Astrocyte (in vitro differentiated cells and primary cell): ENCODE results near the gene MEST. TPM values are rescaled to one million over a fixed set of nuclear protein-coding genes. Genes with fewer than 3 reads are reported as not detected.
"Not testable (repeated sequence)": the region's sequence is repeated elsewhere in the genome, so short reads cannot be mapped to it uniquely, and the experiment has no call there.

Source experiments
- DNase-seq: peaks from one replicate; pipeline ENCODE4 v3.0.0-alpha.2; 2010; ENCODE audit warnings: low read depth
- FAIRE-seq: peaks from 2 replicates; lab custom pipeline; 2011; peaks lifted over from hg19 to GRCh38; lab: Jason Lieb, UNC
- H2AFZ ChIP-seq: 2 replicates; pipeline ENCODE4 v1.6.0; 2012; ENCODE audit warnings: low read depth, low read length, inconsistent platforms
- H3K27ac ChIP-seq: 2 replicates; pipeline ENCODE4 v1.5.1; 2011; ENCODE audit warnings: low read depth, low read length, inconsistent platforms
- H3K27me3 ChIP-seq: 2 replicates; pipeline ENCODE4 v1.6.0; 2011; ENCODE audit warnings: low read length, inconsistent platforms; ENCODE audit not compliant: insufficient read depth
- H3K36me3 ChIP-seq: 2 replicates; pipeline ENCODE4 v1.5.1; 2011; ENCODE audit warnings: low read length, inconsistent platforms; ENCODE audit not compliant: insufficient read depth
- H3K4me1 ChIP-seq: 2 replicates; pipeline ENCODE4 v1.5.1; 2011; ENCODE audit warnings: low read length, inconsistent platforms; ENCODE audit not compliant: insufficient read depth
- H3K4me2 ChIP-seq: 2 replicates; pipeline ENCODE4 v1.6.0; 2012; ENCODE audit warnings: low read length, inconsistent platforms
- H3K4me3 ChIP-seq: 2 replicates; pipeline ENCODE4 v1.5.1; 2011; ENCODE audit warnings: low read depth, mild to moderate bottlenecking, low read length, inconsistent platforms; ENCODE audit not compliant: insufficient read depth
- H3K79me2 ChIP-seq: 2 replicates; pipeline ENCODE4 v1.6.0; 2012; ENCODE audit warnings: mild to moderate bottlenecking, low read length, inconsistent platforms; ENCODE audit not compliant: insufficient read depth
- H3K9ac ChIP-seq: 2 replicates; pipeline ENCODE4 v1.6.0; 2012; ENCODE audit warnings: mild to moderate bottlenecking, low read length, inconsistent platforms
- H3K9me3 ChIP-seq: 2 replicates; pipeline ENCODE4 v1.5.1; 2012; ENCODE audit warnings: low read depth, mild to moderate bottlenecking, low read length, inconsistent platforms; ENCODE audit not compliant: insufficient read depth
- H4K20me1 ChIP-seq: 2 replicates; pipeline ENCODE4 v1.6.0; 2012; ENCODE audit warnings: low read length, inconsistent platforms; ENCODE audit not compliant: insufficient read depth
- H3K27ac Mint-ChIP-seq: one replicate; pipeline ENCODE4 v1.8.0; 2021; ENCODE audit warnings: mild to moderate bottlenecking, mixed read lengths; ENCODE audit not compliant: unreplicated experiment
- H3K27me3 Mint-ChIP-seq: one replicate; pipeline ENCODE4 v1.8.0; 2021; ENCODE audit warnings: low read depth, mixed read lengths; ENCODE audit not compliant: unreplicated experiment
- H3K36me3 Mint-ChIP-seq: one replicate; pipeline ENCODE4 v1.8.0; 2021; ENCODE audit warnings: low read depth, mixed read lengths; ENCODE audit not compliant: unreplicated experiment
- H3K4me1 Mint-ChIP-seq: one replicate; pipeline ENCODE4 v1.8.0; 2021; ENCODE audit warnings: low read depth, mixed read lengths; ENCODE audit not compliant: unreplicated experiment
- H3K4me3 Mint-ChIP-seq: one replicate; pipeline ENCODE4 v1.8.0; 2021; ENCODE audit warnings: mild to moderate bottlenecking, moderate library complexity, mixed read lengths; ENCODE audit not compliant: unreplicated experiment
- H3K9me3 Mint-ChIP-seq: one replicate; pipeline ENCODE4 v1.8.0; 2021; ENCODE audit warnings: mild to moderate bottlenecking, mixed read lengths; ENCODE audit not compliant: unreplicated experiment
- CTCF ChIP-seq: IDR thresholded peaks from 2 replicates; pipeline ENCODE4 v1.5.1; 2011; ENCODE audit warnings: low read depth, mild to moderate bottlenecking, inconsistent platforms, low read length, moderate library complexity; ENCODE audit not compliant: insufficient read depth
- EZH2 ChIP-seq: IDR thresholded peaks from 2 replicates; pipeline ENCODE4 v1.6.1; 2012; ENCODE audit warnings: mild to moderate bottlenecking, low read length, inconsistent platforms; ENCODE audit not compliant: insufficient read depth
- total RNA-seq: library from RNA; stranded (reverse); gene quantifications from 2 replicates; pipeline ENCODE4 v1.2.1, GENCODE V29; 2021

The MEST gene
- total RNA-seq, 1 donor from 2014 or later = 214 TPM

GRCh38 chr7:130515315-130516040 is 23.6 kb downstream of the MEST start:
- H3K9me3 ChIP-seq = no peaks in the 10 kb centered on the region
- no peak overlapping the region for H3K9ac ChIP-seq
- H3K4me1 Mint-ChIP-seq = no peaks in the 10 kb centered on the region
- TF ChIP-seq EZH2 (no peak), CTCF (no peak)
- no peak overlapping the region for H3K27ac ChIP-seq
- H2AFZ ChIP-seq = no peak overlapping the region
- peaks cover 10% of the 10 kb centered on the region for H4K20me1 ChIP-seq
- H3K4me3 Mint-ChIP-seq = no peak overlapping the region
- DNase-seq (no peak), FAIRE-seq (no peak)
- no peaks in the 10 kb centered on the region for H3K27me3 Mint-ChIP-seq
- H3K4me3 ChIP-seq = no peak overlapping the region
- H3K4me1 ChIP-seq = no peaks in the 10 kb centered on the region
- H3K27me3 ChIP-seq = no peaks in the 10 kb centered on the region
- no peaks in the 10 kb centered on the region for H3K79me2 ChIP-seq
- no peaks in the 10 kb centered on the region for H3K36me3 Mint-ChIP-seq
- H3K27ac Mint-ChIP-seq = no peak overlapping the region
- no peaks in the 10 kb centered on the region for H3K9me3 Mint-ChIP-seq
- peaks cover 5% of the 10 kb centered on the region for H3K36me3 ChIP-seq
- H3K4me2 ChIP-seq = no peak overlapping the region

GRCh38 chr7:130521258-130521951 is 29.5 kb downstream of the MEST start:
- H2AFZ ChIP-seq = no peak overlapping the region
- no peaks in the 10 kb centered on the region for H3K36me3 Mint-ChIP-seq

GRCh38 chr7:130523519-130524125 is 31.7 kb downstream of the MEST start:
- H3K9me3 Mint-ChIP-seq, H3K36me3 ChIP-seq, H3K4me3 ChIP-seq, FAIRE-seq, H3K4me3 Mint-ChIP-seq, H3K27ac Mint-ChIP-seq, H3K9ac ChIP-seq, H3K36me3 Mint-ChIP-seq, H3K4me1 Mint-ChIP-seq, H2AFZ ChIP-seq, DNase-seq, H3K27ac ChIP-seq, H3K4me2 ChIP-seq, H3K79me2 ChIP-seq, H3K27me3 ChIP-seq, H3K9me3 ChIP-seq, H3K27me3 Mint-ChIP-seq, H3K4me1 ChIP-seq: not testable (repeated sequence)
- H4K20me1 ChIP-seq = peaks cover 10% of the 10 kb centered on the region

More at GRCh38 chr7:130521258-130521951, 29.5 kb downstream of the MEST start:
- no peaks in the 10 kb centered on the region for H3K9me3 ChIP-seq
- H3K9me3 Mint-ChIP-seq = no peaks in the 10 kb centered on the region
- FAIRE-seq (no peak), DNase-seq (no peak)
- no peaks in the 10 kb centered on the region for H3K4me1 ChIP-seq
- H3K4me2 ChIP-seq = no peak overlapping the region
- H3K36me3 ChIP-seq = no peaks in the 10 kb centered on the region
- peaks cover 10% of the 10 kb centered on the region for H4K20me1 ChIP-seq
- H3K27ac Mint-ChIP-seq = no peak overlapping the region
- TF ChIP-seq EZH2 (no peak), CTCF (no peak)
- no peak overlapping the region for H3K27ac ChIP-seq
- H3K79me2 ChIP-seq = no peaks in the 10 kb centered on the region
- no peak overlapping the region for H3K4me3 Mint-ChIP-seq
- no peaks in the 10 kb centered on the region for H3K4me1 Mint-ChIP-seq
- no peaks in the 10 kb centered on the region for H3K27me3 Mint-ChIP-seq
- no peaks in the 10 kb centered on the region for H3K27me3 ChIP-seq
- no peak overlapping the region for H3K9ac ChIP-seq
- no peak overlapping the region for H3K4me3 ChIP-seq
